Measurements from ENCODE around the gene LANCL1.

Gene LANCL1

GRCh38 chr2:210389856-210390255, 86.7 kb downstream of the LANCL1 start:
- Histone ChIP-seq H3K36me3 (ENCODE audit: low read depth) (no peaks in the 10 kb centered on the region), H3K27me3 (ENCODE audit: insufficient read depth, poor library complexity, severe bottlenecking) (peaks cover 3% of the 10 kb centered on the region), H3K27ac (ENCODE audit: poor library complexity, severe bottlenecking) (no peak overlapping the region), H3K4me1 (ENCODE audit: insufficient read depth, poor library complexity, severe bottlenecking) (no peaks in the 10 kb centered on the region), H3K4me3 (ENCODE audit: severe bottlenecking) (no peak overlapping the region), H3K9me3 (ENCODE audit: severe bottlenecking) (no peaks in the 10 kb centered on the region)
- no peak for TF ChIP-seq CTCF (IDR thresholded peaks at IDR 0.05; ENCODE audit: poor library complexity, severe bottlenecking)
- ATAC-seq (ENCODE audit: low read depth), result no peak
- no peak for DNase-seq (ENCODE audit: low spot score)

GRCh38 chr2:210388148-210388547, 88.4 kb downstream of the LANCL1 start:
- no peak for TF ChIP-seq CTCF (IDR thresholded peaks at IDR 0.05; ENCODE audit: poor library complexity, severe bottlenecking)
- H3K4me1 ChIP-seq (ENCODE audit: insufficient read depth, poor library complexity, severe bottlenecking), result no peaks in the 10 kb centered on the region
- H3K27ac ChIP-seq (ENCODE audit: poor library complexity, severe bottlenecking), result no peak overlapping the region
- DNase-seq (ENCODE audit: low spot score), result no peak
- peaks cover 4% of the 10 kb centered on the region for H3K27me3 ChIP-seq (ENCODE audit: insufficient read depth, poor library complexity, severe bottlenecking)
- no peak for ATAC-seq (ENCODE audit: low read depth)
- H3K4me3 ChIP-seq (ENCODE audit: severe bottlenecking), result no peak overlapping the region
- H3K9me3 ChIP-seq (ENCODE audit: severe bottlenecking), result no peaks in the 10 kb centered on the region
- no peaks in the 10 kb centered on the region for H3K36me3 ChIP-seq (ENCODE audit: low read depth)

GRCh38 chr2:210387074-210387473, 89.5 kb downstream of the LANCL1 start:
- H3K27me3 ChIP-seq (ENCODE audit: insufficient read depth, poor library complexity, severe bottlenecking), result peaks cover 4% of the 10 kb centered on the region
- no peak for TF ChIP-seq CTCF (IDR thresholded peaks at IDR 0.05; ENCODE audit: poor library complexity, severe bottlenecking)
- no peaks in the 10 kb centered on the region for H3K9me3 ChIP-seq (ENCODE audit: severe bottlenecking)
- H3K4me1 ChIP-seq (ENCODE audit: insufficient read depth, poor library complexity, severe bottlenecking), result no peaks in the 10 kb centered on the region
- H3K36me3 ChIP-seq (ENCODE audit: low read depth), result no peaks in the 10 kb centered on the region
- no peak overlapping the region for H3K4me3 ChIP-seq (ENCODE audit: severe bottlenecking)
- no peak overlapping the region for H3K27ac ChIP-seq (ENCODE audit: poor library complexity, severe bottlenecking)
- DNase-seq (ENCODE audit: low spot score) (no peak), ATAC-seq (ENCODE audit: low read depth) (no peak)

Measured in RWPE2 (cell line).